ENCODE data around the gene RMRP. TPM values are rescaled to one million over a fixed set of nuclear protein-coding genes. Genes with fewer than 3 reads are reported as not detected.

The RMRP gene
- total and polyA plus RNA-seq, 10 of the 15 experiments (the other 5 are each of a cell fraction or from before 2014, with no cell fraction given): 12.0 to 42,450 (median 6,418) TPM; not detected in 4

- TF ChIP-seq ZBTB40 (IDR thresholded peaks at IDR 0.05; ENCODE audit: borderline replicate concordance) (no peak), PAX5 (IDR thresholded peaks at IDR 0.05; ENCODE audit: borderline replicate concordance, low read depth, low read length) (no peak), MYB (IDR thresholded peaks at IDR 0.05; ENCODE audit: borderline replicate concordance, low read depth, low read length) (no peak), SMARCA5 (IDR thresholded peaks at IDR 0.05) (no peak), CHD2 (IDR thresholded peaks at IDR 0.05; ENCODE audit: borderline replicate concordance, low read depth, low read length) (no peak), BCL11A (IDR thresholded peaks at IDR 0.05; ENCODE audit: low read depth, low read length) (no peak)
Measured at GRCh38 chr9:35683323-35683722, 25.5 kb upstream of the RMRP start (continued).

GRCh38 chr9:35682520-35683315 lies 24.9 kb upstream of the RMRP start:
- H3K9me3 ChIP-seq (replicated peaks; ENCODE audit: control insufficient read depth, insufficient read depth, low read length): no peaks in the 10 kb centered on the region
- no peaks in the 10 kb centered on the region; a peak in 1 of 4 replicates for H3K27me3 ChIP-seq (replicated peaks in 1 of 2; ENCODE audit: control insufficient read depth in 2 of 2, insufficient read depth in 2 of 2, low read length in 1 of 2)
- intact Hi-C loops (cut with micrococcal nuclease; ENCODE audit: unreplicated experiment): no loop called here
- H3K36me3 ChIP-seq (ENCODE audit: control insufficient read depth in 2 of 2, insufficient read depth in 2 of 2, low read length in 1 of 2): no peaks in the 10 kb centered on the region
- in situ Hi-C loops (cut with MboI): no loop called here
- TF ChIP-seq ESRRA (IDR thresholded peaks at IDR 0.05; ENCODE audit: low read length): no peak
- TF ChIP-seq RBBP5 (conservative IDR thresholded peaks at IDR 0.05): no peak
- TF ChIP-seq MEF2A (IDR thresholded peaks at IDR 0.05; ENCODE audit: insufficient read depth, low read depth, low read length): no peak
- TF ChIP-seq CBX5 (IDR thresholded peaks at IDR 0.05; ENCODE audit: low read depth): no peak
- H3K4me1 ChIP-seq (ENCODE audit: control insufficient read depth, insufficient read depth, low read length): peaks cover 8% of the 10 kb centered on the region
- ChIA-PET SMC1A (ENCODE audit: uncharacterized antibody, unreplicated experiment) (interaction anchor here (0.9 to 1.1 kb wide), 3 partner anchors 9 to 45 kb away, joined by 3 to 4 read pairs (median 4); no protein-coding TSS in a partner anchor), CTCF (interaction anchor here (0.8 to 5.0 kb wide), 3 partner anchors 8 to 66 kb away, joined by 3 to 39 read pairs (median 4); no protein-coding TSS in a partner anchor), POLR2A (interaction anchor here (0.6 to 2.7 kb wide), 3 partner anchors 12 to 83 kb away, joined by 3 to 8 read pairs (median 3); no protein-coding TSS in a partner anchor), RAD21 (ENCODE audit: unreplicated experiment) (interaction anchor here (1.0 to 1.3 kb wide), 2 partner anchors 14 to 24 kb away, joined by 3 read pairs; no protein-coding TSS in a partner anchor)
- no peak for ATAC-seq
- 62% methylated on average over 10 of the region's 10 CpGs for WGBS (ENCODE audit: insufficient coverage, insufficient replicate concordance, low lambda C conversion rate, missing lambda C conversion rate)
- no peak overlapping the region for H3K9ac ChIP-seq (ENCODE audit: control insufficient read depth, insufficient read depth, low read length)
- no peak overlapping the region for H3K4me2 ChIP-seq (ENCODE audit: control insufficient read depth, insufficient read depth)
- no peak overlapping the region for H3K27ac ChIP-seq (ENCODE audit: control insufficient read depth, insufficient read depth)
- no peak overlapping the region for H2AFZ ChIP-seq (ENCODE audit: control insufficient read depth, low read depth, low read length)
- no peak for DNase-seq (ENCODE audit: low read depth, low spot score)
- H4K20me1 ChIP-seq (ENCODE audit: control insufficient read depth, insufficient read depth): no peaks in the 10 kb centered on the region
- FAIRE-seq: no peak
- H3K4me3 ChIP-seq: no peak overlapping the region
- H3K79me2 ChIP-seq (ENCODE audit: control insufficient read depth, insufficient read depth, low read length): no peaks in the 10 kb centered on the region
- BruUV-seq (replicated peaks): no TSS peak
